Fibroblast of lung (primary cell): ENCODE data around the gene C6orf132. TPM values are rescaled to one million over a fixed set of nuclear protein-coding genes. Genes with fewer than 3 reads are reported as not detected.
A peak's percentile ranks its signal among the peaks of the same experiment; 100 is the strongest.

Source experiments
- DNase-seq, 2 donors: peaks; one replicate each; pipeline versions ENCODE4 v3.0.0 to v3.0.0-alpha.2; 2010; ENCODE audit warnings: low read depth in 2 of 2
- H2AFZ ChIP-seq: 2 replicates; pipeline ENCODE4 v1.5.1; 2012; ENCODE audit warnings: low read length, control low read depth, inconsistent platforms
- H3K27ac ChIP-seq: 2 replicates; pipeline ENCODE4 v1.5.1; 2011; ENCODE audit warnings: low read length, control low read depth; ENCODE audit not compliant: insufficient read depth
- H3K27me3 ChIP-seq: 2 replicates; pipeline ENCODE4 v1.5.1; 2011; ENCODE audit warnings: mild to moderate bottlenecking, low read length; ENCODE audit not compliant: control insufficient read depth, insufficient read depth
- H3K36me3 ChIP-seq: 2 replicates; pipeline ENCODE4 v1.5.1; 2011; ENCODE audit warnings: low read length; ENCODE audit not compliant: control insufficient read depth, insufficient read depth
- H3K4me1 ChIP-seq: 2 replicates; pipeline ENCODE4 v1.5.1; 2011; ENCODE audit warnings: low read length; ENCODE audit not compliant: control insufficient read depth, insufficient read depth; ENCODE audit errors: extremely low read depth
- H3K4me2 ChIP-seq: 2 replicates; pipeline ENCODE4 v1.5.1; 2011; ENCODE audit warnings: low read length, control low read depth; ENCODE audit not compliant: insufficient read depth; ENCODE audit errors: extremely low read depth
- H3K4me3 ChIP-seq, 4 experiments: fragments of 200-600 bp in 1 of 4; sonication (generic) in 1 of 4; replicated peaks in 1 of 4; 2 replicates each; pipeline ENCODE4 v1.5.1; 2011 to 2016; ENCODE audit warnings: low read length in 4 of 4, low read depth in 3 of 4, mild to moderate bottlenecking in 3 of 4, control low read depth in 2 of 4, inconsistent platforms in 1 of 4, mixed read lengths in 1 of 4; ENCODE audit not compliant: insufficient read depth in 1 of 4; ENCODE audit errors: control extremely low read depth in 1 of 4
- H3K79me2 ChIP-seq: 2 replicates; pipeline ENCODE4 v1.5.1; 2012; ENCODE audit warnings: mild to moderate bottlenecking, low read length, inconsistent platforms; ENCODE audit not compliant: control insufficient read depth, insufficient read depth
- H3K9ac ChIP-seq: 2 replicates; pipeline ENCODE4 v1.5.1; 2011; ENCODE audit warnings: mild to moderate bottlenecking, low read length, control low read depth; ENCODE audit not compliant: insufficient read depth
- H3K9me3 ChIP-seq: 2 replicates; pipeline ENCODE4 v1.5.1; 2012; ENCODE audit warnings: low read depth, low read length; ENCODE audit not compliant: control insufficient read depth, insufficient read depth
- H4K20me1 ChIP-seq: 2 replicates; pipeline ENCODE4 v1.5.1; 2011; ENCODE audit warnings: low read length; ENCODE audit not compliant: control insufficient read depth, insufficient read depth; ENCODE audit errors: extremely low read depth
- EZH2 ChIP-seq: IDR thresholded peaks from 2 replicates; pipeline ENCODE4 v1.5.1; 2012; ENCODE audit warnings: low read length, control low read depth, mild to moderate bottlenecking; ENCODE audit errors: missing control alignments
- polyA plus RNA-seq, 2 donors: library from polyadenylated mRNA; depleted of rRNA in 1 of 2; stranded (reverse) in 1 of 2; unstranded in 1 of 2; fragments of >200 nt; gene quantifications; 2 replicates each; pipeline ENCODE4 v1.2.1, GENCODE V29; 2011 to 2012; ENCODE audit warnings: missing spikeins in 1 of 2
- total RNA-seq: library from RNA; depleted of rRNA; stranded (reverse); fragments of >200 nt; gene quantifications from 2 replicates; pipeline ENCODE4 v1.2.1, GENCODE V29; 2014
- TF ChIP-seq, protein P1 (sequence below), 2 donors: IDR thresholded peaks in 1 of 2; conservative IDR thresholded peaks in 1 of 2; 1 replicate in 1 of 2; 2 replicates in 1 of 2; pipeline ENCODE4 v1.5.1; 2011 to 2012; ENCODE audit warnings: low read length in 2 of 2, control low read depth in 1 of 2, inconsistent platforms in 1 of 2, low read depth in 1 of 2, mild to moderate bottlenecking in 1 of 2

Gene C6orf132
- total and polyA plus RNA-seq, 2 donors (not counting 1 experiment from before 2014, with no cell fraction given): 0.87 to 1.2 TPM

DNA sequence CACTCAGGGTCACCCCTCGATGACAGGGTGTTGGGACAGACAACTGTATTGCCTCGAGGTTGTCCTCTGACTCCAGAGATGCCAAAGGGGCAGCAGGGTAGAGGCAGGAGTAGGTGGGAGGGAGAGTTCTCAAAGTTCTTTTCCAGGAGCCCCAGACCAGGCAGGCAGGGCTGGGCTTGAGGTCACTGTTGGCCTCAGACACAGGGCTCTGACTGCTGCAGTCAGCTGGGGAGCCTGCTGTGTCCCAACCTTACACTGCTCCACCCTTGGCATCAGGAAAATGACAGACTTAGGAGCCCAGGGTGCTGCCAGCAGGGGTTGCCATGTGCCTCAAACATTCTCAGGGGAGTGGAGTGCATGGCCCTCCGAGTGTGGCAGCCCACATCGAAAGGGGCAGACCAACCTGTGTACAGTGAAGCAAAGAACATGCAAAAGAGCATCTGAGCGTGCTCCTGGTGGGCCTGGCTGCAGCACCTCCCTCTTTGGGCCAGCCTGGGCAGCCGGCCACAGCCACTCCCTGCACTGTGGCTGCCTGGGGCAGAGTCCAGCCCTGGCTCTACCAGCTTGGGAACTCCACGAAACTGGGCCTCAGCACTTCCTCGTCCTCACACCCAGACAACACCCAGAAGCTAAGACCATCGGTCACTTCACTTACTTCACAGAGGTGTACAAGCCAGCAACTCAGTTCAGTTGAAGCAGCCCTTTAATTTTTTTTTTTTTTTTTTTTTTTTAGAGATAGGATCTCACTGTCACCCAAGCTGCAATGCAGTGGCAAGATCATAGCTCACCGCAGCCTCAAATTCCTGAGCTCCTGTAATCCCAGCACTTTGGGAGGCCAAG lies 24.0 kb downstream of the C6orf132 start:
- Histone ChIP-seq H3K4me1 (peaks cover 7% of the 10 kb centered on the region), H3K27ac (no peak overlapping the region), H3K9ac (no peak overlapping the region), H3K36me3 (no peaks in the 10 kb centered on the region), H3K4me3 (no peak overlapping the region), H3K4me2 (no peak overlapping the region), H4K20me1 (no peaks in the 10 kb centered on the region), H3K79me2 (no peaks in the 10 kb centered on the region), H3K27me3 (no peaks in the 10 kb centered on the region), H2AFZ (no peak overlapping the region), H3K9me3 (no peaks in the 10 kb centered on the region)
- DNase-seq: peak in 1 of 2 donors; percentile 36
- TF ChIP-seq, protein P1, sequence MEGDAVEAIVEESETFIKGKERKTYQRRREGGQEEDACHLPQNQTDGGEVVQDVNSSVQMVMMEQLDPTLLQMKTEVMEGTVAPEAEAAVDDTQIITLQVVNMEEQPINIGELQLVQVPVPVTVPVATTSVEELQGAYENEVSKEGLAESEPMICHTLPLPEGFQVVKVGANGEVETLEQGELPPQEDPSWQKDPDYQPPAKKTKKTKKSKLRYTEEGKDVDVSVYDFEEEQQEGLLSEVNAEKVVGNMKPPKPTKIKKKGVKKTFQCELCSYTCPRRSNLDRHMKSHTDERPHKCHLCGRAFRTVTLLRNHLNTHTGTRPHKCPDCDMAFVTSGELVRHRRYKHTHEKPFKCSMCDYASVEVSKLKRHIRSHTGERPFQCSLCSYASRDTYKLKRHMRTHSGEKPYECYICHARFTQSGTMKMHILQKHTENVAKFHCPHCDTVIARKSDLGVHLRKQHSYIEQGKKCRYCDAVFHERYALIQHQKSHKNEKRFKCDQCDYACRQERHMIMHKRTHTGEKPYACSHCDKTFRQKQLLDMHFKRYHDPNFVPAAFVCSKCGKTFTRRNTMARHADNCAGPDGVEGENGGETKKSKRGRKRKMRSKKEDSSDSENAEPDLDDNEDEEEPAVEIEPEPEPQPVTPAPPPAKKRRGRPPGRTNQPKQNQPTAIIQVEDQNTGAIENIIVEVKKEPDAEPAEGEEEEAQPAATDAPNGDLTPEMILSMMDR (conservative IDR thresholded peaks at IDR 0.05 in 1 of 2, IDR thresholded peaks at IDR 0.05 in 1 of 2; ENCODE audit: low read depth in 1 of 2, low read length in 2 of 2): no peak
- TF ChIP-seq EZH2: no peak

DNA sequence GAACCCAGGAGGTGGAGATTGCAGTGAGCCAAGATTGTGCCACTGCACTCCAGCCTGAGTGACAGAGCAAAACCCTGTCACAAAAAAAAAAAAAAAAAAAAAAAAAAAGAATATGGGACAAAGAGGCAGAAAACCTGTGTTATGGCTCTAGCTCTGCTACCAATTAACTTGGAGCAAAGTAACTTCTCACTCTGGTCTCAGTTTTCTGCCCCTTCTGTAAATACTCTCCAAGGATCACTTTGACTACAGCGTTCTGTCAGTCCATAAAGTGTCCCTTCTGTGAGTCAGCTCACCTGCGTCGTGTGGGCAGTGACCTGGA lies 24.6 kb downstream of the C6orf132 start:
- H3K79me2 ChIP-seq: no peaks in the 10 kb centered on the region
- H3K9ac ChIP-seq: no peak overlapping the region
- H3K27me3 ChIP-seq: no peaks in the 10 kb centered on the region
- no peaks in the 10 kb centered on the region for H3K36me3 ChIP-seq
- H3K4me3 ChIP-seq: no peak overlapping the region
- no peak overlapping the region for H2AFZ ChIP-seq
- no peaks in the 10 kb centered on the region for H4K20me1 ChIP-seq
- H3K27ac ChIP-seq: no peak overlapping the region
- no peak overlapping the region for H3K4me2 ChIP-seq
- DNase-seq: no peak
- H3K9me3 ChIP-seq: no peaks in the 10 kb centered on the region
- peaks cover 5% of the 10 kb centered on the region for H3K4me1 ChIP-seq
- TF ChIP-seq EZH2: no peak
- TF ChIP-seq, protein P1 (conservative IDR thresholded peaks at IDR 0.05 in 1 of 2, IDR thresholded peaks at IDR 0.05 in 1 of 2; ENCODE audit: low read depth in 1 of 2, low read length in 2 of 2): no peak

DNA sequence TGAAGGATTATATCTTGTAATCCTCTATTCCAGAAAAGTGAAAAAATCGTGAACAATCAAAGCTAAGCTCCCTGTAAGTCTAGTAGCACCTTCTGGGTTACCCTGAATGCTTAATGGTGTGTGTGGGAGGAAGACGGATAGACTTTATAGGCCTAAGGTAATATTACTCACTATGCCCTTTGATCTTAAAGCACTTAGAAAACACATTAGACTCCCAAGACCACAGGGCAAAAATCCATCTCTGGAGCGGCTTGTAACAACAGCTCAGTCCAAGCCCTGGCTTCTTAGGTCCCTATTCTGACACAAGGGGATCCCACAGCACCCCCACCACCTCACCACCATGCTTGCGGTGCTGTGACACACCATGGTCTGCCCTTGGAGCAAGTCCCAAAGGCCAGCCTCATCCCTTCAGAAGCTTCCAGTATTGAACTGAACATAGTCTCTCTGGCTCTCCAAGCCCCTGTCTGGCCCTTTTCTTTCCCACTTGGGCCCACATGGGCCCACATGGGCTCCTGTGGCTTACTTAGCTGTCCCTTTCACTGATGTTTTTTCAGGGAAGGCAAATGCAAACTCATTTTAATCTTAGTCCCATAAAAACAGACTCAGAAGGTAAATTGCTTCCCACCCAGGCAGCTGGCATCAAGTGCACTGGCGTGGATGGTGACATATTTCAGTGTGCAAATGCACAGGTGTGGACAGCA lies 28.3 kb downstream of the C6orf132 start:
- peak in 1 of 2 donors; percentile 77 for DNase-seq
- H3K9ac ChIP-seq: no peak overlapping the region

More for the DNA sequence above, 28.3 kb downstream of the C6orf132 start:
- H3K36me3 ChIP-seq: no peaks in the 10 kb centered on the region
- H4K20me1 ChIP-seq: no peaks in the 10 kb centered on the region
- no peaks in the 10 kb centered on the region for H3K27me3 ChIP-seq
- H3K4me1 ChIP-seq: no peaks in the 10 kb centered on the region
- no peak overlapping the region for H2AFZ ChIP-seq
- no peak overlapping the region for H3K4me2 ChIP-seq
- no peak overlapping the region for H3K4me3 ChIP-seq
- TF ChIP-seq EZH2: no peak
- TF ChIP-seq, protein P1 (conservative IDR thresholded peaks at IDR 0.05 in 1 of 2, IDR thresholded peaks at IDR 0.05 in 1 of 2; ENCODE audit: low read depth in 1 of 2, low read length in 2 of 2): no peak
- H3K9me3 ChIP-seq: no peaks in the 10 kb centered on the region
- no peaks in the 10 kb centered on the region for H3K79me2 ChIP-seq
- no peak overlapping the region for H3K27ac ChIP-seq
